GM19025 (cell line): ENCODE measurements around the gene THEM4.
"Not testable (repeated sequence)": the region's sequence is repeated elsewhere in the genome, so short reads cannot be mapped to it uniquely, and the experiment has no call there.

Source experiments
- ATAC-seq: cut with Tn5 transposase; IDR thresholded peaks from one replicate; pipeline ENCODE4 v1.9.1; 2021; ENCODE audit warnings: mild to moderate bottlenecking, low read depth, moderate library complexity; ENCODE audit not compliant: unreplicated experiment

The THEM4 gene

GRCh38 chr1:151935894-151936602 lies 26.7 kb upstream of the THEM4 start:
- no peak for ATAC-seq

- ATAC-seq = no peak
These were observed 25.8 kb upstream of the THEM4 start for GRCh38 chr1:151935154-151935553.

- no peak for ATAC-seq
These were observed 24.8 kb upstream of the THEM4 start for GRCh38 chr1:151934048-151934493.

GRCh38 chr1:151924691-151925587 lies 15.6 kb upstream of the THEM4 start:
- no peak for ATAC-seq

GRCh38 chr1:151923422-151923821 lies 14.1 kb upstream of the THEM4 start:
- ATAC-seq = no peak

- no peak for ATAC-seq
These were observed 10.8 kb upstream of the THEM4 start for GRCh38 chr1:151920149-151920548.

- no peak for ATAC-seq
These were observed 9.7 kb upstream of the THEM4 start for GRCh38 chr1:151918819-151919610.

- no peak for ATAC-seq
These were observed 8.8 kb upstream of the THEM4 start for GRCh38 chr1:151918156-151918555.

- no peak for ATAC-seq
These were observed 7.5 kb upstream of the THEM4 start for GRCh38 chr1:151916726-151917370.

- no peak for ATAC-seq
These were observed 5.9 kb upstream of the THEM4 start for GRCh38 chr1:151915061-151915686.

GRCh38 chr1:151914076-151914475 lies 4.8 kb upstream of the THEM4 start:
- ATAC-seq = no peak

- ATAC-seq = no peak
These were observed 3.7 kb upstream of the THEM4 start for GRCh38 chr1:151912973-151913372.

GRCh38 chr1:151908228-151908691 lies 1.1 kb downstream of the THEM4 start:
- ATAC-seq = no peak

- no peak for ATAC-seq
These were observed 1.8 kb downstream of the THEM4 start for GRCh38 chr1:151907363-151908139.

- not testable (repeated sequence) for ATAC-seq
These were observed 3.0 kb downstream of the THEM4 start for GRCh38 chr1:151906324-151906645.

GRCh38 chr1:151905443-151906323 lies 3.6 kb downstream of the THEM4 start:
- ATAC-seq = not testable (repeated sequence)

- ATAC-seq = no peak
These were observed 4.3 kb downstream of the THEM4 start for GRCh38 chr1:151905070-151905442.

- ATAC-seq = no peak
These were observed 6.5 kb downstream of the THEM4 start for GRCh38 chr1:151902858-151903257.
